ENCODE results near the gene PROCR. TPM values are rescaled to one million over a fixed set of nuclear protein-coding genes. Genes with fewer than 3 reads are reported as not detected.
A peak's percentile ranks its signal among the peaks of the same experiment; 100 is the strongest.
"Not testable (repeated sequence)": the region's sequence is repeated elsewhere in the genome, so short reads cannot be mapped to it uniquely, and the experiment has no call there.

The PROCR gene
- total RNA-seq, 6 experiments from 2014 or later = 1.4 to 11.0 (median 2.6) TPM

DNA sequence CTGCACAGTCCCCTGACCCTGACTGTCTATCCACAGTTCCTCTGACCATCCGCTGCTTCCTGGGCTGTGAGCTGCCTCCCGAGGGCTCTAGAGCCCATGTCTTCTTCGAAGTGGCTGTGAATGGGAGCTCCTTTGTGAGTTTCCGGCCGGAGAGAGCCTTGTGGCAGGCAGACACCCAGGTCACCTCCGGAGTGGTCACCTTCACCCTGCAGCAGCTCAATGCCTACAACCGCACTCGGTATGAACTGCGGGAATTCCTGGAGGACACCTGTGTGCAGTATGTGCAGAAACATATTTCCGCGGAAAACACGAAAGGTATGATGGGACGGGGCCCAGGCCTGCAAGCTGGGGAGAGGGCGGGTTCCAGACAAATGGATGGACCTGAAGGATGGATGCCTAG, 4.3 kb downstream of the PROCR start:
- TF ChIP-seq, protein P1, sequence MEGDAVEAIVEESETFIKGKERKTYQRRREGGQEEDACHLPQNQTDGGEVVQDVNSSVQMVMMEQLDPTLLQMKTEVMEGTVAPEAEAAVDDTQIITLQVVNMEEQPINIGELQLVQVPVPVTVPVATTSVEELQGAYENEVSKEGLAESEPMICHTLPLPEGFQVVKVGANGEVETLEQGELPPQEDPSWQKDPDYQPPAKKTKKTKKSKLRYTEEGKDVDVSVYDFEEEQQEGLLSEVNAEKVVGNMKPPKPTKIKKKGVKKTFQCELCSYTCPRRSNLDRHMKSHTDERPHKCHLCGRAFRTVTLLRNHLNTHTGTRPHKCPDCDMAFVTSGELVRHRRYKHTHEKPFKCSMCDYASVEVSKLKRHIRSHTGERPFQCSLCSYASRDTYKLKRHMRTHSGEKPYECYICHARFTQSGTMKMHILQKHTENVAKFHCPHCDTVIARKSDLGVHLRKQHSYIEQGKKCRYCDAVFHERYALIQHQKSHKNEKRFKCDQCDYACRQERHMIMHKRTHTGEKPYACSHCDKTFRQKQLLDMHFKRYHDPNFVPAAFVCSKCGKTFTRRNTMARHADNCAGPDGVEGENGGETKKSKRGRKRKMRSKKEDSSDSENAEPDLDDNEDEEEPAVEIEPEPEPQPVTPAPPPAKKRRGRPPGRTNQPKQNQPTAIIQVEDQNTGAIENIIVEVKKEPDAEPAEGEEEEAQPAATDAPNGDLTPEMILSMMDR (IDR thresholded peaks at IDR 0.05) = no peak
- no peak for TF ChIP-seq POLR2A (IDR thresholded peaks at IDR 0.05)

DNA sequence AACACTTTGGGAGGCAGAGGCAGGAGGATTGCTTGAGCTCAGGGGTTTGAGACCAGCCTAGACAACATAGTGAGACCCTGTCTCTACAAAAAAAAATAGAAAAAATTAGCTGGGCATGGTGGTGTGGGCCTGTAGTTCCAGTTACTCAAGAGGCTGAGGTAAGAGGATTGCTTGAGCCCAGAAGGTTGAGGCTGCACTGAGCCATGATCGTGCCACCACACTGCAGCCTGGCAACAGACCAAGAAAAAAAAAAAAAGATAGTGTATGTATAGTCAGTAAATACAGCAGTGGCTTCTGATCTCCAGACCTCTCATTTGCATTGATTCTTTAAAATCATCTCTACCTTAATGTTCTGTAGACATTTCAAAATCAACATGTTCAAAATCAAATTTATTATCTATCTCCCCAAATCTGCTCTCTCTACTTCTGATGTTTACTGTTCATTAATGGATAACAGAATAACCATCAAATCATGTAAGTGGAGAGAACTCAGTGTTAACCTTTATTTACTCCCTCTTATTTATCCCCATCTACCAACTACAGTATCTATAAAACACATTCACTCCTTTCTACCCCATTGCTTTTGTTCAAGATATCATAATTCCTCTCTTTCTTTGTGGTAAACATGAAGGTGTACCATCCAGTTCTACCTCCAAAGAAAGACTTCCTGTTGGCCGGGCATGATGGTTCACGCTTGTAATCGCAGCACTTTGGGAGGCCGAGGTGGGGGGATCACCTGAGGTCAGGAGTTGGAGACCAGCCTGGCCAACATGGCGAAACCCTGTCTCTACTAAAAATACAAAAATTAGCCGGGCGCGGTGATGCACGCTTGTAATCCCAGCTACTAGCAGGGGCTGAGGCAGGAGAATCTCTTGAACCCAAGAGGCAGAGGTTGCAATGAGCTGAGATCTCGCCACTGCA, 7.7 kb downstream of the PROCR start:
- ATAC-seq (peak; percentile 69 to 77 (median 76)), DNase-seq (peak; percentile 27 to 62 (median 57))
- Histone ChIP-seq H3K36me3 (no peaks in the 10 kb centered on the region), H3K27ac (peak overlapping the region in 2 of 3 donors; percentile 38 to 73), H3K9me3 (no peaks in the 10 kb centered on the region), H3K4me3 (peak overlapping the region in 1 of 3 donors; percentile 12), H3K4me1 (peaks cover 0 to 18% (median 9%) of the 10 kb centered on the region in 4 donors), H3K27me3 (no peaks in the 10 kb centered on the region)
- 29% methylated on average over 11 of the region's 11 CpGs for WGBS (ENCODE audit: insufficient coverage, low coverage, low lambda C conversion rate, missing lambda C conversion rate)
- TF ChIP-seq, protein P1 (IDR thresholded peaks at IDR 0.05) = no peak
- no peak for TF ChIP-seq POLR2A (IDR thresholded peaks at IDR 0.05)
- intact Hi-C loops (cut with DNase I) = no loop called here

More for the DNA sequence above, 4.3 kb downstream of the PROCR start:
- ATAC-seq (no peak), DNase-seq (no peak)
- no peak overlapping the region for H3K27ac ChIP-seq
- 96% methylated on average over 10 of the region's 14 CpGs for WGBS (ENCODE audit: insufficient coverage, low coverage, low lambda C conversion rate, missing lambda C conversion rate)
- H3K4me3 ChIP-seq = no peak overlapping the region
- H3K4me1 ChIP-seq = peaks cover 0 to 27% (median 11%) of the 10 kb centered on the region in 4 donors
- H3K36me3 ChIP-seq = no peaks in the 10 kb centered on the region
- H3K9me3 ChIP-seq = no peaks in the 10 kb centered on the region
- intact Hi-C loops (cut with DNase I) = no loop called here
- no peaks in the 10 kb centered on the region for H3K27me3 ChIP-seq

DNA sequence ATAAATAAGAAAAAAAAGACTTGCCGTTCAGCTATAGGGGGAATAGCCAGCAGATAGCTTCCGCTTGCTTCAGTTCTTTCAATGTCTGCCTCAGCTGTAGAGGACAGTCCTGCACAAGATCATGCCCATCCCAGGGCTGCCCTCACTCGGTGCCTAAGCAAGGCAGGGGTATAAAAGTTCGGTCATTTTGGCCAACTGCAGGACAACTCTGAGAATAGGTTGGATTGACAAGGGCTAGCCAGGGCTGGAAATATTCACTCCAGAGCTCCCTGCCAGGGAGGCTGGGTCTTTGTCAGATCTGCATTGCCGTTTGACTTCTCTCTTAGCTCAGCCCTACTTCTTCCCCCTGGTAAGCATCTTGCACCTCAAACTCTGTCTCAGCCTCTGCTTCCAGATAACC, 8.4 kb downstream of the PROCR start:
- Histone ChIP-seq H3K4me1 (peaks cover 0 to 18% (median 9%) of the 10 kb centered on the region in 4 donors), H3K27ac (peak overlapping the region in 2 of 3 donors; percentile 38 to 73), H3K4me3 (peak overlapping the region in 1 of 3 donors; percentile 12), H3K9me3 (no peaks in the 10 kb centered on the region), H3K36me3 (no peaks in the 10 kb centered on the region), H3K27me3 (no peaks in the 10 kb centered on the region)
- peak; percentile 22 to 58 (median 39) for ATAC-seq
- intact Hi-C loops (cut with DNase I) = no loop called here
- TF ChIP-seq, protein P1 (IDR thresholded peaks at IDR 0.05) = no peak
- TF ChIP-seq POLR2A (IDR thresholded peaks at IDR 0.05) = no peak
- DNase-seq = peak in 1 of 3 donors; percentile 48
- WGBS (ENCODE audit: insufficient coverage, low coverage, low lambda C conversion rate, missing lambda C conversion rate) = 50% methylated on average over 5 of the region's 5 CpGs

DNA sequence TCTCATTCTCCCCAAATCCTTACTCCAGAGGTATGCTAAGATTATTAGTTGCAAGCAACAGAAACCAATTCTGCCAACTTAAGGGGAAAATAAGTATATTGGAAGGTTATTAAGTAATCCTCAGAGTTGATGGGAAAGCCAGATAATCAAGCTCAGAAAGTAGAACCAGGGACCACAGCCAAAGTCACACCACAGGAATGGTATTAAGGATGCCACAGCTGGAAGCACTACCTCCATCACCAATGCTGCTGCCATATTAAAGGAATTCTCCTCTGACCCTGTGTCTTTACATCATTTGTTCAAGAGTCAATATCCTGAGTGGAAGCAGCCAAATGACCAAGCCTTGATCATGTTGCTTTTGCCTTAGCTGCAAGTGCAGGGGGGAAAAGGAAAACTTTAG, 9.9 kb downstream of the PROCR start:
- peaks cover 0 to 18% (median 9%) of the 10 kb centered on the region in 4 donors for H3K4me1 ChIP-seq
- no peak overlapping the region for H3K4me3 ChIP-seq
- no peaks in the 10 kb centered on the region for H3K27me3 ChIP-seq
- no peak for TF ChIP-seq POLR2A (IDR thresholded peaks at IDR 0.05)
- TF ChIP-seq, protein P1 (IDR thresholded peaks at IDR 0.05) = no peak
- no peak for ATAC-seq
- H3K9me3 ChIP-seq = no peaks in the 10 kb centered on the region
- no peak overlapping the region for H3K27ac ChIP-seq
- H3K36me3 ChIP-seq = no peaks in the 10 kb centered on the region
- intact Hi-C loops (cut with DNase I) = no loop called here
- DNase-seq = no peak

DNA sequence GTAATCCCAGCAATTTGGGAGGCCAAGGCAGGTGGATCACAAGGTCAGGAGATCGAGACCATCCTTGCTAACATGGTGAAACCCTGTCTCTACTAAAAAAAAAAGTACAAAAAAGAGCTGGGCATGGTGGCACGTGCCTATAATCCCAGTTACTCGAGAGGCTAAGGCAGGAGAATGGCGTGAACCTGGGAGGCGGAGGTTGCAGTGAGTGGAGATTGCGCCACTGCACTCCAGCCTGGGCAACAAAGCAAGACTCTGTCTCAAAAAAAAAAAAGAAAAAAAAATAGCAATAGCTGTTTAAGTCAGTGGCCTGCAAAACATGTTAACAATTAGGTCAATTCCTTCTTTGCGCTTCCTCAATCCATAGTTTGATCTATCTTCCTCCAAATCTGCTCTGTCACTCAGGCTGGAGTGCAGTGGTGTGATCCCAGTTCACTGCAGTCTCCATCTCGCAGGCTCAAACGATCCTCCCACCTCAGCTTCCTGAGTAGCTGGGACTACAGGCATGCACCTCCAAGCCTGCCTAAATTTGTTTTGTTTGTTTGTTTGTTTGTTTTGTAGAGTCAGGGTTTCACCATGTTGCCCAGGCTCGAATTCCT, 14.9 kb downstream of the PROCR start:
- intact Hi-C loops (cut with DNase I); H3K27ac ChIP-seq; ATAC-seq; H3K9me3 ChIP-seq; DNase-seq; H3K27me3 ChIP-seq; H3K4me3 ChIP-seq; H3K36me3 ChIP-seq: not testable (repeated sequence)
- WGBS (ENCODE audit: insufficient coverage, low coverage, low lambda C conversion rate, missing lambda C conversion rate) = 75% methylated on average over 9 of the region's 10 CpGs
- H3K4me1 ChIP-seq = peaks cover 0 to 23% (median 8%) of the 10 kb centered on the region in 4 donors

All from right lobe of liver (tissue), 6 donors.